Neuron (in vitro differentiated cells): ENCODE measurements around the gene NME3.
A peak's percentile ranks its signal among the peaks of the same experiment; 100 is the strongest.

Source experiments
- H2AFZ ChIP-seq: one replicate; pipeline ENCODE4 v1.6.1; 2013; ENCODE audit warnings: low read depth, mild to moderate bottlenecking, inconsistent platforms, low read length, moderate library complexity
- H3K27me3 ChIP-seq: one replicate; pipeline ENCODE4 v1.6.1; 2013; ENCODE audit warnings: low read length; ENCODE audit not compliant: insufficient read depth
- H3K36me3 ChIP-seq: one replicate; pipeline ENCODE4 v1.6.1; 2013; ENCODE audit warnings: low read length; ENCODE audit not compliant: insufficient read depth
- H3K4me1 ChIP-seq: one replicate; pipeline ENCODE4 v1.6.1; 2013; ENCODE audit warnings: low read length; ENCODE audit not compliant: insufficient read depth
- H3K4me3 ChIP-seq: 2 replicates; pipeline ENCODE4 v1.5.1; 2013; ENCODE audit warnings: mild to moderate bottlenecking, low read length, moderate library complexity
- H3K9me3 ChIP-seq: one replicate; pipeline ENCODE4 v1.6.1; 2013; ENCODE audit warnings: low read length

The NME3 gene

GRCh38 chr16:1774448-1774780, 3.1 kb upstream of the NME3 start:
- peak overlapping the region; percentile 87 for H3K4me3 ChIP-seq
- H3K27me3 ChIP-seq, result no peaks in the 10 kb centered on the region

GRCh38 chr16:1773703-1774447, 2.5 kb upstream of the NME3 start:
- H3K4me3 ChIP-seq, result peak overlapping the region; percentile 87
- H2AFZ ChIP-seq, result peak overlapping the region; percentile 54
- peaks cover 41% of the 10 kb centered on the region for H3K36me3 ChIP-seq
- H3K4me1 ChIP-seq, result peaks cover 19% of the 10 kb centered on the region
- no peaks in the 10 kb centered on the region for H3K9me3 ChIP-seq
- H3K27me3 ChIP-seq, result no peaks in the 10 kb centered on the region

More at GRCh38 chr16:1774448-1774780, 3.1 kb upstream of the NME3 start:
- Histone ChIP-seq H3K36me3 (peaks cover 41% of the 10 kb centered on the region), H3K9me3 (no peaks in the 10 kb centered on the region), H3K4me1 (peaks cover 19% of the 10 kb centered on the region), H2AFZ (no peak overlapping the region)

- H3K27me3 ChIP-seq, result no peaks in the 10 kb centered on the region
- H3K4me3 ChIP-seq, result peak within 1 kb of the TSS; percentile 87
- H2AFZ ChIP-seq, result peak within 1 kb of the TSS; percentile 54
- H3K9me3 ChIP-seq, result no peaks in the 10 kb centered on the region
- H3K4me1 ChIP-seq, result peaks cover 19% of the 10 kb centered on the region
- H3K36me3 ChIP-seq, result peaks cover 46% of the 10 kb centered on the region
Measured at GRCh38 chr16:1772908-1773702, 1.8 kb upstream of the NME3 start, which contains the start of gene MRPS34. MRPS34 (minus strand) TSS chr16:1773134; CDS start chr16:1773119, 15 bp downstream.

GRCh38 chr16:1772362-1772907, 1.1 kb upstream of the NME3 start, which contains the start of gene EME2:
EME2 (plus strand) TSS chr16:1772810; CDS start chr16:1773228, 418 bp downstream.
- Histone ChIP-seq H3K9me3 (no peaks in the 10 kb centered on the region), H3K27me3 (no peaks in the 10 kb centered on the region), H3K4me1 (peaks cover 19% of the 10 kb centered on the region)

GRCh38 chr16:1771864-1772361, 570 bp upstream of the NME3 start:
- Histone ChIP-seq H3K27me3 (no peaks in the 10 kb centered on the region), H3K4me3 (peak overlapping the region; percentile 87), H3K9me3 (no peaks in the 10 kb centered on the region), H3K36me3 (peaks cover 47% of the 10 kb centered on the region), H3K4me1 (peaks cover 19% of the 10 kb centered on the region), H2AFZ (no peak overlapping the region)

More at GRCh38 chr16:1772362-1772907, 1.1 kb upstream of the NME3 start, which contains the start of gene EME2:
- peak within 1 kb of the TSS; percentile 87 for H3K4me3 ChIP-seq
- H3K36me3 ChIP-seq, result peaks cover 47% of the 10 kb centered on the region
- peak within 1 kb of the TSS; percentile 54 for H2AFZ ChIP-seq

GRCh38 chr16:1770328-1771187, 785 bp downstream of the NME3 start:
- Histone ChIP-seq H3K4me1 (peaks cover 19% of the 10 kb centered on the region), H3K4me3 (no peak overlapping the region), H3K9me3 (no peaks in the 10 kb centered on the region), H3K27me3 (no peaks in the 10 kb centered on the region), H2AFZ (no peak overlapping the region), H3K36me3 (peaks cover 49% of the 10 kb centered on the region)

GRCh38 chr16:1769402-1770300, 1.7 kb downstream of the NME3 start:
- Histone ChIP-seq H2AFZ (no peak overlapping the region), H3K4me1 (peaks cover 18% of the 10 kb centered on the region), H3K36me3 (peaks cover 53% of the 10 kb centered on the region), H3K4me3 (no peak overlapping the region), H3K27me3 (no peaks in the 10 kb centered on the region), H3K9me3 (no peaks in the 10 kb centered on the region)

GRCh38 chr16:1768767-1769401, 2.5 kb downstream of the NME3 start:
- Histone ChIP-seq H3K27me3 (no peaks in the 10 kb centered on the region), H3K4me1 (peaks cover 10% of the 10 kb centered on the region), H3K36me3 (peaks cover 59% of the 10 kb centered on the region), H3K4me3 (no peak overlapping the region), H3K9me3 (no peaks in the 10 kb centered on the region), H2AFZ (no peak overlapping the region)

- Histone ChIP-seq H2AFZ (no peak overlapping the region), H3K4me1 (peaks cover 8% of the 10 kb centered on the region), H3K4me3 (no peak overlapping the region), H3K9me3 (no peaks in the 10 kb centered on the region), H3K27me3 (no peaks in the 10 kb centered on the region), H3K36me3 (peaks cover 63% of the 10 kb centered on the region)
Measured at GRCh38 chr16:1768061-1768766, 3.1 kb downstream of the NME3 start.

GRCh38 chr16:1767116-1767994, 4.0 kb downstream of the NME3 start:
- H2AFZ ChIP-seq, result no peak overlapping the region
- H3K27me3 ChIP-seq, result no peaks in the 10 kb centered on the region
- no peaks in the 10 kb centered on the region for H3K9me3 ChIP-seq
- H3K4me3 ChIP-seq, result no peak overlapping the region
- H3K4me1 ChIP-seq, result peaks cover 7% of the 10 kb centered on the region
- peaks cover 70% of the 10 kb centered on the region for H3K36me3 ChIP-seq
